Endothelial cell of umbilical vein (primary cell): ENCODE measurements around the gene CARHSP1. TPM values are rescaled to one million over a fixed set of nuclear protein-coding genes. Genes with fewer than 3 reads are reported as not detected.

Experiments
- BruUV-seq: library from RNA; stranded (reverse); fragments of 400-500 nt; replicated peaks from 2 replicates; lab custom pipeline; 2021; lab: Mats Ljungman, UMichigan
- CTCF ChIA-PET: fragments of 300-600, 350-600 bp; sonication (Branson Sonifier 250); formaldehyde crosslinking; loops from one replicate; lab custom pipeline; 2021; ENCODE audit warnings: antibody characterized with exemption, inconsistent platforms; lab: Charles Lee
- POLR2A ChIA-PET: fragments of 300-600, 350-600 bp; sonication (Branson Sonifier 250); formaldehyde crosslinking; loops from one replicate; lab custom pipeline; 2021; ENCODE audit warnings: antibody characterized with exemption, inconsistent platforms; lab: Charles Lee
- DNase-seq: peaks from one replicate; pipeline ENCODE4 v3.0.0-alpha.2; 2011; ENCODE audit warnings: low read depth, low spot score
- FAIRE-seq: peaks from 2 replicates; lab custom pipeline; 2011; peaks lifted over from hg19 to GRCh38; lab: Jason Lieb, UNC
- H2AFZ ChIP-seq: 2 replicates; pipeline ENCODE4 v1.6.0; 2012; ENCODE audit warnings: low read depth, low read length, control low read depth, inconsistent platforms
- H3K27ac ChIP-seq: 2 replicates; pipeline ENCODE4 v1.5.1; 2011; ENCODE audit warnings: low read depth, mild to moderate bottlenecking, control low read depth, low read length, moderate library complexity; ENCODE audit not compliant: insufficient read depth
- H3K27me3 ChIP-seq, 2 experiments: 2 replicates each; pipeline versions ENCODE4 v1.6.0 to v1.6.1; 2011; ENCODE audit warnings: low read length in 2 of 2, mixed read lengths in 1 of 2; ENCODE audit not compliant: control insufficient read depth in 2 of 2, insufficient read depth in 2 of 2
- H3K36me3 ChIP-seq, 2 experiments: 2 replicates in 1 of 2; 3 replicates in 1 of 2; pipeline ENCODE4 v1.5.1; 2011; ENCODE audit warnings: low read length in 2 of 2, mild to moderate bottlenecking in 1 of 2, moderate library complexity in 1 of 2; ENCODE audit not compliant: control insufficient read depth in 2 of 2, insufficient read depth in 2 of 2; ENCODE audit errors: extremely low read depth in 1 of 2
- H3K4me1 ChIP-seq: 3 replicates; pipeline ENCODE4 v1.5.1; 2011; ENCODE audit warnings: mild to moderate bottlenecking, low read length; ENCODE audit not compliant: control insufficient read depth, insufficient read depth; ENCODE audit errors: extremely low read depth
- H3K4me2 ChIP-seq: 2 replicates; pipeline ENCODE4 v1.6.1; 2011; ENCODE audit warnings: low read length, control low read depth, mixed read lengths; ENCODE audit not compliant: insufficient read depth
- H3K4me3 ChIP-seq, 3 experiments: fragments of 200-600 bp in 1 of 3; sonication (generic), shearing (Covaris generic) in 1 of 3; replicated peaks in 1 of 3; 2 replicates each; pipeline ENCODE4 v1.5.1; 2011 to 2016; ENCODE audit warnings: control low read depth in 3 of 3, low read length in 3 of 3, mild to moderate bottlenecking in 2 of 3, inconsistent platforms in 1 of 3, low read depth in 1 of 3, moderate library complexity in 1 of 3; ENCODE audit not compliant: insufficient read depth in 1 of 3
- H3K79me2 ChIP-seq: 2 replicates; pipeline ENCODE4 v1.6.0; 2012; ENCODE audit warnings: low read length, inconsistent platforms; ENCODE audit not compliant: control insufficient read depth, insufficient read depth
- H3K9ac ChIP-seq: replicated peaks from 2 replicates; pipeline ENCODE3; 2011; ENCODE audit warnings: low read length, control low read depth; ENCODE audit not compliant: insufficient read depth; ENCODE audit errors: extremely low read depth
- H3K9me1 ChIP-seq: replicated peaks from 3 replicates; pipeline ENCODE4 v1.6.0; 2011; ENCODE audit warnings: mild to moderate bottlenecking, low read length; ENCODE audit not compliant: control insufficient read depth, insufficient read depth; ENCODE audit errors: extremely low read depth
- H3K9me3 ChIP-seq: replicated peaks from 2 replicates; pipeline ENCODE4 v1.5.1; 2012; ENCODE audit warnings: low read length, inconsistent platforms; ENCODE audit not compliant: control insufficient read depth, insufficient read depth
- H4K20me1 ChIP-seq: replicated peaks from 2 replicates; pipeline ENCODE3; 2011; ENCODE audit warnings: mild to moderate bottlenecking, low read length; ENCODE audit not compliant: control insufficient read depth, insufficient read depth; ENCODE audit errors: extremely low read depth
- CTCF ChIP-seq, 2 donors: IDR thresholded peaks; 1 replicate in 1 of 2; 2 replicates in 1 of 2; pipeline ENCODE4 v1.5.1; 2011; ENCODE audit warnings: low read length in 2 of 2, mild to moderate bottlenecking in 2 of 2, moderate library complexity in 2 of 2, control low read depth in 1 of 2, inconsistent platforms in 1 of 2, low read depth in 1 of 2; ENCODE audit not compliant: insufficient read depth in 1 of 2; ENCODE audit errors: extremely low read depth in 1 of 2
- EZH2 ChIP-seq: IDR thresholded peaks from 2 replicates; pipeline ENCODE4 v1.6.1; 2012; ENCODE audit warnings: borderline replicate concordance, low read depth, mild to moderate bottlenecking, moderate library complexity, low read length, inconsistent platforms; ENCODE audit not compliant: severe bottlenecking
- FOS ChIP-seq: IDR thresholded peaks from 2 replicates; pipeline ENCODE4 v1.6.1; 2011; ENCODE audit warnings: mild to moderate bottlenecking, low read length, moderate library complexity, borderline replicate concordance; ENCODE audit not compliant: insufficient read depth
- GATA2 ChIP-seq: IDR thresholded peaks from 2 replicates; pipeline ENCODE4 v1.7.0; 2011; ENCODE audit warnings: low read depth, mild to moderate bottlenecking, moderate library complexity, mixed read lengths, low read length; ENCODE audit not compliant: insufficient read length, insufficient read depth
- JUN ChIP-seq: IDR thresholded peaks from 2 replicates; pipeline ENCODE4 v1.6.1; 2011; ENCODE audit warnings: borderline replicate concordance, low read depth; ENCODE audit not compliant: insufficient read length, insufficient read depth
- MAX ChIP-seq: IDR thresholded peaks from 2 replicates; pipeline ENCODE4 v1.6.1; 2011; ENCODE audit not compliant: insufficient read depth, insufficient read length
- MYC ChIP-seq: IDR thresholded peaks from one replicate; pipeline ENCODE4 v1.6.1; 2011; ENCODE audit warnings: mild to moderate bottlenecking, low read depth, low read length
- POLR2A ChIP-seq: IDR thresholded peaks from 2 replicates; pipeline ENCODE4 v1.6.1; 2012; ENCODE audit warnings: low read depth, mild to moderate bottlenecking, control low read depth, low read length
- POLR2AphosphoS5 ChIP-seq: IDR thresholded peaks from 2 replicates; pipeline ENCODE4 v1.6.1; 2012; ENCODE audit warnings: low read depth, mild to moderate bottlenecking, control low read depth, low read length, moderate library complexity; ENCODE audit not compliant: insufficient read depth
- dilution Hi-C: fragments of 300-500 bp; cut with MboI; formaldehyde crosslinking; loops from one replicate; pipeline ENCODE4 v1.15.0; 2019; ENCODE audit warnings: low sequenced_read_pairs; ENCODE audit not compliant: extremely low pct_ligation_motif_present
- intact Hi-C: fragments of 100-400 bp; cut with micrococcal nuclease; formaldehyde crosslinking; loops from one replicate; pipeline ENCODE4 v1.10.0; 2022
- polyA plus RNA-seq, 4 experiments: library from polyadenylated mRNA; depleted of rRNA in 3 of 4; stranded (reverse) in 3 of 4; unstranded in 1 of 4; fragments of >200 nt; gene quantifications; 2 replicates each; pipeline versions ENCODE4 v1.2.1 to v1.2.3, GENCODE V29; 2011 to 2012; ENCODE audit warnings: missing spikeins in 1 of 4
- total RNA-seq: library from RNA; stranded (reverse); gene quantifications from 2 replicates; pipeline ENCODE4 v1.2.3, GENCODE V29; 2021

Gene CARHSP1
- total and polyA plus RNA-seq, 2 donors (not counting 3 experiments of a cell fraction or from before 2014, with no cell fraction given): 64.9 to 72.5 TPM

GRCh38 chr16:8831871-8832716 lies 36.7 kb downstream of the CARHSP1 start:
- intact Hi-C loops (no loop called here), dilution Hi-C loops (no loop called here)
- Histone ChIP-seq H3K79me2 (peaks cover 15% of the 10 kb centered on the region), H3K9me3 (no peaks in the 10 kb centered on the region), H4K20me1 (no peaks in the 10 kb centered on the region), H3K4me1 (peaks cover 14% of the 10 kb centered on the region), H3K4me3 (no peak overlapping the region), H3K9ac (no peak overlapping the region), H3K27ac (no peak overlapping the region), H3K4me2 (no peak overlapping the region), H3K27me3 (no peaks in the 10 kb centered on the region), H3K9me1 (no peaks in the 10 kb centered on the region), H2AFZ (no peak overlapping the region), H3K36me3 (peaks cover 5 to 11% of the 10 kb centered on the region in 2 experiments)
- DNase-seq (no peak), FAIRE-seq (no peak)
- ChIA-PET CTCF (interaction anchor here (1.0 to 1.1 kb wide), 2 partner anchors 47 to 49 kb away, joined by 3 read pairs; no protein-coding TSS in a partner anchor), POLR2A (no interaction called here)
- BruUV-seq: no TSS peak
- TF ChIP-seq POLR2AphosphoS5 (no peak), EZH2 (no peak), GATA2 (no peak), FOS (no peak), MYC (no peak), MAX (no peak), POLR2A (no peak), CTCF (IDR thresholded peaks at IDR 0.05; ENCODE audit: extremely low read depth in 1 of 2, insufficient read depth in 1 of 2, low read depth in 1 of 2, low read length in 2 of 2) (no peak), JUN (no peak)
